ENCODE data around the gene FALEC.

Gene FALEC

DNA sequence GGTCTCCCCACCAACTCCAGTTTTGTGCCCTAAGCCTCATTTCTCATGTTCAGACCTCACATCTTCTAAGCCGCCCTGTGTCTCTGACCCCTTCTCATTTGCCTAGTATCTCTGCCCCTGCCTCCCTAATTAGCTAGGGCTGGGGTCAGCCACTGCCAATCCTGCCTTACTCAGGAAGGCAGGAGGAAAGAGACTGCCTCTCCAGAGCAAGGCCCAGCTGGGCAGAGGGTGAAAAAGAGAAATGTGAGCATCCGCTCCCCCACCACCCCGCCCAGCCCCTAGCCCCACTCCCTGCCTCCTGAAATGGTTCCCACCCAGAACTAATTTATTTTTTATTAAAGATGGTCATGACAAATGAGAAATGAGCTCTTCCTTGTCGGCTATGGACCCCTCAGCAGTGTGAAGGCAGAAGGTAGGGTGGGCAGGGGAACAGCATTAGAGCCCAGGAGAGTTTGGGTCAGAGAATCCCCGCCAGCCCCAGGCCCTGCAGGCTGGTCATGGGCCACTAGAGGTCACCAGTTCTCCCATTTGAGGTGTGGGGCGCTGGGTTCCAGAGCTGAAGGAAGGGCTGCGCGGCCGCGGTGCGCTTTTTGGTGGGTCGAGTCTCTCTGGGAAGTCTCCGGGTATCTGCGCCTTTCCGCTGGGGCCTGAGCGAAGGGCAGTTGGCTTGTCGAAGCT is 45.2 kb downstream of the FALEC start:
- H3K4me3 ChIP-seq (replicated peaks in 1 of 2; ENCODE audit: low read depth in 2 of 2, low read length in 2 of 2) = peak overlapping the region; percentile 52 to 67
- peak in 1 of 2 donors; percentile 91 for DNase-seq (ENCODE audit: low read depth in 2 of 2)
- TF ChIP-seq, protein P1, sequence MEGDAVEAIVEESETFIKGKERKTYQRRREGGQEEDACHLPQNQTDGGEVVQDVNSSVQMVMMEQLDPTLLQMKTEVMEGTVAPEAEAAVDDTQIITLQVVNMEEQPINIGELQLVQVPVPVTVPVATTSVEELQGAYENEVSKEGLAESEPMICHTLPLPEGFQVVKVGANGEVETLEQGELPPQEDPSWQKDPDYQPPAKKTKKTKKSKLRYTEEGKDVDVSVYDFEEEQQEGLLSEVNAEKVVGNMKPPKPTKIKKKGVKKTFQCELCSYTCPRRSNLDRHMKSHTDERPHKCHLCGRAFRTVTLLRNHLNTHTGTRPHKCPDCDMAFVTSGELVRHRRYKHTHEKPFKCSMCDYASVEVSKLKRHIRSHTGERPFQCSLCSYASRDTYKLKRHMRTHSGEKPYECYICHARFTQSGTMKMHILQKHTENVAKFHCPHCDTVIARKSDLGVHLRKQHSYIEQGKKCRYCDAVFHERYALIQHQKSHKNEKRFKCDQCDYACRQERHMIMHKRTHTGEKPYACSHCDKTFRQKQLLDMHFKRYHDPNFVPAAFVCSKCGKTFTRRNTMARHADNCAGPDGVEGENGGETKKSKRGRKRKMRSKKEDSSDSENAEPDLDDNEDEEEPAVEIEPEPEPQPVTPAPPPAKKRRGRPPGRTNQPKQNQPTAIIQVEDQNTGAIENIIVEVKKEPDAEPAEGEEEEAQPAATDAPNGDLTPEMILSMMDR (IDR thresholded peaks at IDR 0.05; ENCODE audit: low read depth, low read length) = peak; percentile 86

DNA sequence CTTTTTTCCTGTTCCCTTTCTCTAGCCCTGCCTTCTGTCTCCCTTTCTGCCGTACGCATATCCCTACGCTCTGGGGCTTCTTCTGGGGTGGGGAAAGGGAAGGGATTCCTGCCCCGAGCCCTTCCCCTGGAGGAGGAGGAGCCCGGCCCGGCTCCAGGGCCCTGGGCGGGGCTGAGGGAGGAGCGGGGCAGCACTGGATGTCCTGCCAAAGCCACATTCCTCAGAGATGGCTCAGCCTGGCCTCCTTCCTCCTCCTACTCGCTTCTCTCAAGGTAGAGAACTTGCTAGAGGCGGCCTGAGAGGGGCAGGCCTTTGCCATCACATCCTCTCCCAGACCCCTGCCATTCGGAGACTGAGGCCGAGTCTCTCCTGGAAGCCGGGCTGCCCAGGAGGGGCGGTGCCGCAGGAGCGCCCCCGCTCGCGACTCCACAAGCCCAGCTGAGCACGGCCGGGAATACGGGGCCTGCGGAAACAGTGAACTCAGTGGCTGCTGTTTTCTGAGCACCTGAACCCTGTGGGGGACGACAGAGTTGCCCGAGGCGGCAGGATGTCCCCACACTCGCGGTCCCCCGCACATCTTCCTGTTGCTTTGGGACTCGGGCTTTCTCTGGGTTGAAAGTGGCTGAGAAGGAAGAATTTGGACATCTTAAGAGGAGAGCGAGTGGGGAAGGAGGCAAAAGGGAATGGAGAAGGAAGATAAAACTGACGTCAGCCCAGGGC is 45.9 kb downstream of the FALEC start:
- peak; percentile 99 to 100 for DNase-seq (ENCODE audit: low read depth in 2 of 2)
- H3K4me3 ChIP-seq (replicated peaks in 1 of 2; ENCODE audit: low read depth in 2 of 2, low read length in 2 of 2) = peak overlapping the region; percentile 52 to 67
- TF ChIP-seq, protein P1 (IDR thresholded peaks at IDR 0.05; ENCODE audit: low read depth, low read length) = no peak

DNA sequence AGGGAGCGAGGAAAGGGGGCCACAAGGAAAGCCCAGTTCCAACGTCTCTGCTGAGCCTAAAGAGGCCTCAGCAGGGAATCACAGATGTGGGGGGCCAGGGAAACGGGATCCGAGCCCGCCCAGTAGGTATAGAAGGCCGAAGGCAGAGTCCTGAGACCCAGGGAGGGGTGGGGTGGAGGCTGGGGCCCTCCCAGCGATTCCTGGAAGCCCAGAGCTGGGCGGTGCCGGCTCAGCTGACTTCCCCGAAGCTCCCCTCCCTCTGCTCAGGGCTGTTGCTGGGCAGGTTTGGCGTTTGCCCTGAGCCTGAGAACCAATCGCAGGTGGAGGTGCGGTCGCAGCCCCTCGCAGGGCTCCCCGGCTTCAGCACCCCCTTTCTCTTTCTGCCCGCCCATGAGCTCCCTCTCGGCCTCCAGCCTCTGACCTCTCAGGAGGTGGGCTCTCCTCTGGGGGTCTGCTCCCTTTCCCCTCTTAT is 46.5 kb downstream of the FALEC start:
- DNase-seq (ENCODE audit: low read depth in 2 of 2) = peak; percentile 95 to 98

DNA sequence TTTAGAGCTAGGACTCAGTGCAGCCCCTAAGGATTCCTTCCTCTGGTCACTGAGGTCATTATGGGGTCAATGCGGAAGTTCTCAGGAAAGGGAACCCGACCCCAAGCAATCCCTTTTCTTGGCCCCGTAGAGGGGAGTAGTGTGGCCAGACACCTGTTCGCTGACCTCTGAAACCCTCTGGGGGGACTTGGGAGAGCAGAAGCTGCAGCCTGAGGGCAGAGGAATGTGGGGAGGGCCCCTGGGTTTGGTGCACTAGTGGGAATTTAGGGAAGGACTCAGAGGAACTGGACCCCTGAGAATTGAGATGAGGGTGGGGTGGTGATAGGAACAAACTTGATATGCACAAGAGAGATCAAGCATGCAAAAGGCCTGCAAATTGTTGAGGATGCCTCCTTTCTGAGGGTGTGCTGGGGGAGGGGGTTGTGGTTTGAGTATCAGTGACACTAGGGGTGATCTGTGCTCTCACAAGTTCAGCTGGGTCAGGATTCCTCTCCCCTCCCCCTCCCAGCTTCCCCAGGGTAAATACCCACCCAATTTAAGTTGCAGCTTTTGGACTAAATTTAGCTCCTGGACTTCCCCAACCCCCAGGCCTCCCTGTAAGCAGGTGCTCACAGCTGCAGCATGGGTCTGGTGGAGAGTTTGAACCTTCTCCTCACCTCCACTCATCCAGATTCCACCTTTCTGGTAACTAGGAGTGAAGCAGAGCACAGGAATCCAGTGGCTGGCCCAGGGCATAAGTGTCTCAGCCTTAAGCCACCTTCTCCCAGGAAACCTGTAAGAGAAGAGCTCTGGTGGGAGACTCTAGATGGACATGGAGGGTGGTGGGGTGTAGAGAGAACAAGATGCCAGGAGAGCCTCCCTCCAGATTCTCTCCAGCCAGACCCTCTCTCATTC is 47.1 kb downstream of the FALEC start:
- no peak for DNase-seq (ENCODE audit: low read depth in 2 of 2)
- H3K4me3 ChIP-seq (replicated peaks in 1 of 2; ENCODE audit: low read depth in 2 of 2, low read length in 2 of 2) = peak overlapping the region in 1 of 2 donors; percentile 5
- TF ChIP-seq, protein P1 (IDR thresholded peaks at IDR 0.05; ENCODE audit: low read depth, low read length) = no peak

More for the DNA sequence above, 46.5 kb downstream of the FALEC start:
- TF ChIP-seq, protein P1 (IDR thresholded peaks at IDR 0.05; ENCODE audit: low read depth, low read length) = no peak
- peak overlapping the region; percentile 52 to 67 for H3K4me3 ChIP-seq (replicated peaks in 1 of 2; ENCODE audit: low read depth in 2 of 2, low read length in 2 of 2)

DNA sequence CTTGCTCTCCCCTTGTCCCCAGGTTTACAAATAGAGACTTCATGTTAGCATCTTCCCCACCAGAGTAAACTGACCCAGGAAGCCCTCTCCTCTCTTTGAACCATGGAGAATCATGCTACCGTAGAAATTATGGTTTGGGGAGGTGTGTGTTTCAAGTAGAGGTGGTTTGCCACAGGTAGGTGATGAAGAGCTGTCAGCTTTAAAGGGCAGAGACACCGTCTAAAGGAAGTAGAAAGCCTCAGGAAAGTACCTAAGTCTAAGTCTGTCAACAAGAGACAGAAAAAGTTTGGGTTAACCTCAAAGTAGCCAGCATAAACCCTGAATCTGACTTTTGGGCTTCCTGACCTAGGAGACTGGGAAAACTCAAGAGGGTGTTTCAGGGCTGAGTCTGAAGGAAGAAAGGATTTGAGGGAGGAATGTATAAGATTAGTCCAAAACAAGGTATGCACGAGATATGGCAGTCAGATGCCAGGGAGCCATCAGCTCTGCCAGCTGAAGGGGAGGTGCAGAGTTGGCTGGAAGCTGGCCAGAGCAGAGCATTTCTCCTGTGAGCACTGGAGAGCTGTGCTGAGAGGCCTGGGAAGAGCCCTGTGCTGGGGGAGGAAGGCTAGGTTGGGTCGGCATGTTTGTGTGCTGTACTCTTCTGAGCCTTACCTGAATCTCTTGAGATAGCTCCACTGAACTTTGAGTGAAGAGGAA is 47.9 kb downstream of the FALEC start:
- TF ChIP-seq, protein P1 (IDR thresholded peaks at IDR 0.05; ENCODE audit: low read depth, low read length) = no peak
- H3K4me3 ChIP-seq (replicated peaks in 1 of 2; ENCODE audit: low read depth in 2 of 2, low read length in 2 of 2) = no peak overlapping the region
- peak; percentile 56 to 73 for DNase-seq (ENCODE audit: low read depth in 2 of 2)

All from cardiac fibroblast (primary cell).